NOMO-1 treated with dmso at 0.1 percent for 144 hours (cell line): ENCODE measurements around the gene PCDH19.
"Not testable (repeated sequence)": the region's sequence is repeated elsewhere in the genome, so short reads cannot be mapped to it uniquely, and the experiment has no call there.

Experiments used
- DNase-seq: peaks from one replicate; lab custom pipeline; 2025; ENCODE audit not compliant: unreplicated experiment; lab: John Stamatoyannopoulos, UW

PCDH19 gene, protein sequence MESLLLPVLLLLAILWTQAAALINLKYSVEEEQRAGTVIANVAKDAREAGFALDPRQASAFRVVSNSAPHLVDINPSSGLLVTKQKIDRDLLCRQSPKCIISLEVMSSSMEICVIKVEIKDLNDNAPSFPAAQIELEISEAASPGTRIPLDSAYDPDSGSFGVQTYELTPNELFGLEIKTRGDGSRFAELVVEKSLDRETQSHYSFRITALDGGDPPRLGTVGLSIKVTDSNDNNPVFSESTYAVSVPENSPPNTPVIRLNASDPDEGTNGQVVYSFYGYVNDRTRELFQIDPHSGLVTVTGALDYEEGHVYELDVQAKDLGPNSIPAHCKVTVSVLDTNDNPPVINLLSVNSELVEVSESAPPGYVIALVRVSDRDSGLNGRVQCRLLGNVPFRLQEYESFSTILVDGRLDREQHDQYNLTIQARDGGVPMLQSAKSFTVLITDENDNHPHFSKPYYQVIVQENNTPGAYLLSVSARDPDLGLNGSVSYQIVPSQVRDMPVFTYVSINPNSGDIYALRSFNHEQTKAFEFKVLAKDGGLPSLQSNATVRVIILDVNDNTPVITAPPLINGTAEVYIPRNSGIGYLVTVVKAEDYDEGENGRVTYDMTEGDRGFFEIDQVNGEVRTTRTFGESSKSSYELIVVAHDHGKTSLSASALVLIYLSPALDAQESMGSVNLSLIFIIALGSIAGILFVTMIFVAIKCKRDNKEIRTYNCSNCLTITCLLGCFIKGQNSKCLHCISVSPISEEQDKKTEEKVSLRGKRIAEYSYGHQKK (N-terminal part only)

DNA sequence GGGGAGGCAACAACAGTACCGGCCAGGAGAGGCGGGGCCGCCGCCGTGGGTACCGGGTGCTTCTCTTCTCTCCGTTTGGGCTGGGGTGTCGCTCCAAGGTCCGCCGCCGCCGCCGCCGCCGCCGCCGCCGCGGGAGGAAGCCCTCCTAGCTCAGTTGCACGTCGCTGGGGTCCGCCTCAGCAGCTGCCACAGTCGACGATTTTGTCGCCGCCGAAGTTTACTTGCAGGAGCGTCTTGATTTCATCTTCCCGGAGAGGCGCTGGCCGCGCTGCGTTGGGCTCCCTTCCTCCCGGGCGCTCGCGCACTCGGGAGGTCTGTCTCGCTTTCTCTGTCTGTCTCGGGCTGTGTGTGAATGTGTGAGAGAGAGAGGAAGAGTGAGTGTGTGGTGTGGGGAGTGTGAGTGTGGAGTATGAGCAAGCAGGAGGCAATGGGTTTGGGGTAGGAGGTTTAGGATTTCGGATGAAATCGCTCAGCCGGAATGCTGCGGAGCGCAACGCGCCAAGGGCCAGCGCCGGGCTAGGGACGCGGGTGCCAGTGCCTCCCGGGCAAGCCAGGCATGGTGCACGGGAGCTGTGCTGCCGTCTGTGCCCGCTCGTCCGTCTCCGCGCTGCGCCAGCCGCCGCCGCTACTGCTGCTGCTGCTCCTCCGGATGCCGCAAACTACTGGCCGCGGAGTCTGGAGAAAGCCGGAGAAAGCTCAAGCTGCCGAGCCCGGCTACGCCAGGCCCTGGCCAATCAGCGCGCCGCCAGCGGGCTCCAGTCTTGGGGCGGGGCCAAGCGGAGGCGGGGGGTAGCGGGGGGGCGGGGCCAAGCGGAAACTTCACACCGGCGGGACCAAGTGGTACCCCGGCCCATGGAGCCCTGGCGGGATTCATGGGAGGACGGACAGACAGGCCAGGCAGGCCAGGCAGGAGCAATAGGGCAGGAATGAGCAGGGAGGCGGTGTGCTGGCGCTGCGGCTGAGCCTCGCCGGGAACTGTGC, at the start of gene PCDH19:
Gene PCDH19 (minus strand): TSS at position 664 of the 981 bp plus-strand sequence. CDS start 1,676 bp downstream, outside the sequence.
- DNase-seq = no peak

DNA sequence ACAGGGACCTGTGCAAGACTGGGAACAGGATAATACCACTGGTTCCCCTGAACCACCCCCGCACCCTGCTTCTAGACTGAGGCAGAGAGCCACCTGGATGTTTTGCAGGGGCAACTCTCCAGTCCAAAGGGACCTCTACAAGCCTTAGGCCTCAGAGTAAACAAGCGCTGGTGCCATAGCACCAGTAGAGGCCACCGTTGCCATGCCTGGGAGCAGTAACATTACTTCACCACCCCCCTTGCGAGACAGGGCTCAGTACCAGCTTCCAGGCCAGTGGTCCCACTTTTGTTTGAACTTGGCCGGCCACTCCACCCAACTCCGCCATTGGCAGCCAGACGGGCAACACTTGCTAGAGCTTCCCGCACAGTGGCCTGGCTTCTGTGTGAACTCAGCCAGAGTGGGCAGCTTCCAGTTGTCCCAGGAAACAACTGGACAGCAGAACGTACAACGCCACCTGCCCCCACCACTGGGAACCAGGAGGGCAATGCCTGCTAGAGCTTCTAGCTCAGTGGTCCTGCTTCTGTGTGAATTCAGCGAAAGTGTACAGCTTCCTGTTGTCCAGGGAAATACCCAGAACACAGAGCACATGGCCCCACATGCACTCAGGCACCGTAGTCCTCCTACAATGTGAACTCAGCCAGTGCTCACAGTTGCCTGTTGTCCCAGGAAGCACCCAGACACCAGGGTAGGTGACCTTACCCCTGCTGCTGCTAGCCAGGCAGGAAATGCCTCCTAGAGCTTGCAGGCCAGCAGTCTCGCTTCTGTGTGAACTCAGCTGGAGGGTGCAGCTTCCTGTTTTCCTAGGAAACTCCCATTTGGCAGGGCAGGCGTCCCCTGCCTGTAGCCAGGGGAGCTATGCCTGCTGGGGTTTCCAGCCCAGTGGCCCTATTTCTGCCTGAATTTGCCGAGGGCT, 39.9 kb upstream of the PCDH19 start:
- DNase-seq = no peak

DNA sequence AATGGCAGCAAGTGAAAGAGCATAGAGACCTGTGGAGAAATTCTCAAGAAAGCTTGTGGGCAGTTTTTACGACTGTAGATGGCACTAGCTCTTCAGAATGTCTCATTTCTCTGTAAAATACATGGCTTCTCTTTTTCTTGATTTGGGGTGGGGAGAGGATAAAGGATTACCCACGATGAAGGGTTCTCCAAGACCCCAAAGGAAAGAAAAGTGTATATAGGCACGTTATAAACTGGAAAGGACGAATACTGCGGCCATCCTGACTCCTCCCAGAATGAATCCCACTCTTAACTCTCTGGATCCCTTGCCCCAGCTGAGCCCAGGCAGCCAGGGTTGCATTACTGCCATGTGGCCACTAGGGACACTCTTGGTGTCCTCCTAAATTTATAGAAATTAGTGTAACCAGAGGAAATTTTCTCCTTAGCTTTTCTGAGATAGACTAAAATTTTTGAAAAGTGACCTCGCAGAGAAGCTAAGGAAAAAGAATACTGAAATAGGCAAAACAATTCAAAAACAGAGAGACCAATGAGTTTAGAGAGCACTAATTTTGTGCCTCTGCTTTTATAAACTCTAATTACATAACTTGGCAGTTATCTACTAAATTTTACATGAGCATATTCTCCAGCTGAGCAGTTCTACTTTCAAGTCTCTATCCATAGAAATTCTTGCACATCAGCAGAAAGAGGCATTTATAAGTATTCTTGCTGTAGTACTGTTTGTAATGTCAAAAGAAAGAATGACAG, 37.8 kb upstream of the PCDH19 start:
- no peak for DNase-seq

DNA sequence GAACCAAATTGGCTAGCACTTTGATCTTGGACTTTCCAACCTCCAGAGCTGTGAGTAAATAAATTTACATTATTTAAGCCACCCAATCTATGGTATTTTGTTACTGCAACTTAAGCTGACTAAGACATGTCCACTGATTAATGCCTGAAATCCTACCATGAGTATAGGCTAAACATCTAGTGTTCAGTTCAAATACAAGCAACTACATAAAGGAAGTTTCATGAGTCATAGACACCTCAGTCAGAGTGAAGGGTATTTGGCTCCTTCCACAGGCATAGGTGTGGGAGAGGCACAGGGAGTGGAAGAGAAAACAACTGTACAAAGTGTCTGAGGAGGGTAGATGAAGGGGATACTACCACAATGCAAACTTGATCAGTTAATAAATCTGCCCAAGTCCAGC, 35.5 kb upstream of the PCDH19 start:
- DNase-seq = no peak

DNA sequence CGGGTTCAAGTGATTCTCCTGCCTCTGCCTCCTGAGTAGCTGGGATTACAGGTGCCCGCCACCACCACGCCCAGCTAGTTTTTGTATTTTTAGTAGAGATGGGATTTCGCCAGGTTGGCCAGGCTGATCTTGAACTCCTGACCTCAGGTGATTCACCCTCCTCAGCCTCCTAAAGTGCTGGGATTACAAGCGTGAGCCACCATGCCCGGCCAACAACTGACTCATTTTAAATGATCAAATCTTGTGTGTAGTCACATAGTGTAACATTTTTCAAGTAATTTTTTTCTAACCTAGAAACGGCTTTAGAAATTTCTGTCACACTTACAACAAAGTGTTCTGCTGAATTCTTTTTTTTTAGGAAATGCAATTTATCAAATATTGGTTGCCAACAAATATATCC, 31.2 kb upstream of the PCDH19 start:
- DNase-seq = not testable (repeated sequence)

DNA sequence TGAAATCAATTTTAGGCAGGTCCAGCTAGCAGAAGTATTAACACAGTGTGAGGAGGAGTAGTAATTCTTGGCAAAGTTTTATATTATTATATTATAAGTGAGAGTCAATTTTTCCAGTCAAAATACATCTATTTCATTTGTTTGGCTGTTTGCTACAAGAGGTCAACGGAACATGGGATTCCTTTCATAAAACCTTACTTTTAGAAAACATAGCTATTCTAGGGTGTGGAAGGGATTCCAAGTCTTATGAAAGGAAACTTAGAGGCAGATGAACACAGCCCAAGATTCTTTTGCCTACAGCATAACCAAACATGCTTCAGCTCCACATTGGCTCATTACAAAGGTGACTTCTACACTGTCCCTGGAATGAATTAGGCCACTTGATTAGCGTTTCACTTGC, 29.9 kb upstream of the PCDH19 start:
- no peak for DNase-seq

DNA sequence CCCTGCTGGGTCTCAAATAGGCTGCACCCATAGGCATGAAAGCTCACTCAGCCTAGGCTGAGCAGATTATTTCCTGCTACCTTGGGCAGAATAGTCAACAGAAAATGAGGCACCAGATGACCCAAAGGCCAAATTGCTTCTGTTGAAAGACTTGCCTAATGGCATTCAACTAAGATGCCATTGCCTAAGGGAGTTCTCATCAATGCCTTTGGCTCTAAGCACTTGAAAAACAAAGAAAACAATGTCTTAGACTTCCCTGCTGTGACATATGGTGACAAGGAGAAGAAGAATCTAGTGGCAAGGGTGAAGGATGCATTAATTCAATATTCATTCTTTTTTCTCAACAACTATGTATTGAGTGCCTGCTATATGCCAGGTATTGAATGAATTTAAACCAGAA, 25.7 kb upstream of the PCDH19 start:
- no peak for DNase-seq

DNA sequence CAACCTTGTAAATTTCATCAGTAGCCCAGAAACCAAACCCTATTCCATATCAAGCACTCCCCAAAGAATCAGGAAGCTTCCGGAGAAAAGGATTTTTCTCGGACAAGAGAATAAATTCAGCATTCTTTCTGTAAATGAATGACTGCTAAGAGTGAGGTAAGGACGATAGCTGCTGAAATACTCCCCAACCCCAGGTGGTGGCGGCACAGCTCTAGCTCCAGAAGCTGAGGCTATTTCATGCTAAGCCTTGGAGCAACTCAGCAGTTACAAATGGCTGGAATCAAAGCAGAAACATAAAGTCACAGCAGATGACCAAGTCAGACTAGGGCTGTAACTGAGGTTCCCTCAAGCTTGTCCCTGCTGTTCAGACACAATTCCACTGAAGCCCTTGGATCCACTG, 13.9 kb upstream of the PCDH19 start:
- DNase-seq = no peak

DNA sequence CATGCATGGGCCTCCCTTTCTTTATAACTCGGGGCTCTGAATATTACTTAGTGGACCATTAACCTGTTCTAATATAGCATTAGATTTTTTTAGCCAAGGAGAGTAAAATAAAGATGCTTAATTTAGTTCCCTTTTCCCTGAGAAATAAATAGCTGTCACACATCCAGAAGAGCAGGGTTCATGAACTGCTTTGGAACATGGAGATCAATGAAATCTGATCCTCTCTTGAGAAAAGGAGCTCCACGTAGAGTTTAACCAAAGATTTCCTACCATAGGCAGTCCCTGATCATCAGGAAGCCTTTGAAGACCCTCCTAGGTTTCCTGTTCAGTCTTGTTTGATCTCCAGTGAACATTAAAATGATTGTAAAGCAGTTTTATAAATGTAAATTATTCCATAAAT, 8.5 kb upstream of the PCDH19 start:
- DNase-seq = no peak

DNA sequence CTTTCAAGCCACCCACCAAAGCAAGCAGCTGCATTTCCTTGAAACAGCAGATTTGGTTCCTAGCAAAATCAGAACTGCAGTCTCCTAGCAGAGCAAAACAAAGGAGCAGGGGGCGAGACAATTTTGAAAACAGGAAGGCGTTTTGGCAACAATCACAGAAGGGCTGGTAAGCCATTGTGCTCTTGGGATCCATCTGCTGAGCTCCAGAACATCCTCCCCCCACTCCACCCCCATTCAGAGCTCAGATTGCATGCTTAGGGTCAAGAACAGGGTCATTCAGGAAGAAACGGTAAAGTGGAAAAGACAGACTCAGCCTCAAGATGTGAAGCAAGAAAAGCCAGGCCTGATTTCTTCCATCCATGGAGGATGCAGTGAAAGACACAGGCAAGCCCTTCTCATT, 7.6 kb upstream of the PCDH19 start:
- DNase-seq = no peak

DNA sequence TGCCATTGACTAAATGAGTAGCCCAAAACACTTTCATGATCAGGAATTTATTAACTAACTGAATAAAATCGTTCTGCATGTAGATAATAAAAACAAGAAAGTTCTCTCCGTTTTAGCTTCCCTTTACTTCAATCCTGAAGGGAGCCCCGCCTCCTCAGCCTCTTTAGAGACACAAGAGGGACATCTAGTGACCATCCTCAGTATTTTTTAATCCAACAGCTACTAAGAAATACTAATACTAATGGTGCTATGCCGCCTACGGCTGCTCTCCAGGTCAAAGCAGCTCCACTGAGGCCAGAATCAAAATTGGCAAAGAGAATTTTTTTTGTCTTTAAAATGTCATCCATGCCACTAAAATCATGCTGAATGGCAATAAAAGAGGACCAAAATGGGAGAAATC, 3.2 kb upstream of the PCDH19 start:
- DNase-seq = peak; percentile 1

DNA sequence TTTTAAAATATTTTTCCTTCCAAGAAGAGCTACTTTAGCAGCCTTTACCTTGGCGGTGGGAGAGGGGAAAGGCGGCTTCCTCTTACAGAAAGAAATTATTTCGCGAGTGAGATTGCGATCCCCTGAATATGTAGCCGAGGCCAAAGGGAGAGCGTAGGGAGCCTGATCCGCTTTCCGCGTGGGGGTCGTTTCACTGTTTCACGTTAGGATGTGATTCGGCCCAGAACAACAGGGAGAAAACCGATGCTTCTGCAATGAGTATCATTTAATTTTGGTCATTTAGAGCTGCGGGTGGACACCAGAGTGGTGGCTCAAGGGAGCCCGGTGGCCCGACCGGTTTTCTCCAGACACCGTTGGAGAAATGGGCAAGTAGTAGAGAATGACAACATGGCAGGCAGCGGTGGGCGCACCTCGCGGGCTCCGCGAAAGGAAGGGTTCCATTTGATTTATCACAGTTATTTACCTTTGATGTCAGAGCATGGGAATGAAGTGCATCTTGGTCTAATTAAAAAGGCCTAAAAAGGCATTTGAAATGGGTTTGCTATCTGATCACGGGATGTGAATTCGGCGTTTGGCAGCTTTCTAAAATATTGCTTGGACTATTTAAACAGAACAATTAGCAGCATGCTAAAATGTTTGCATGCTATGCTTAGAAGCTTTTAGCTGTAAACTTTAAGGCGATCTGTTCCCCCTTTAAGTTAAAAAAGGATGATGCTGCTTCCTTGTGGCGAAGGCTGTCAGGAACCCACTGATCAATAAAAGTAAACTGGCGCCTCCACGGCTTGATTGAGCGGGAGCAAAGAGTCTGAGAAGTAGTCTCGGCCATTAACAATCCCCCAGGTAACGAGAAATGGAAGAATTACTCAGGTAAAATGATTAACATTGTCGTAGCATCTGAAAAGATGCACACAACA, 2.0 kb upstream of the PCDH19 start:
- DNase-seq = no peak

DNA sequence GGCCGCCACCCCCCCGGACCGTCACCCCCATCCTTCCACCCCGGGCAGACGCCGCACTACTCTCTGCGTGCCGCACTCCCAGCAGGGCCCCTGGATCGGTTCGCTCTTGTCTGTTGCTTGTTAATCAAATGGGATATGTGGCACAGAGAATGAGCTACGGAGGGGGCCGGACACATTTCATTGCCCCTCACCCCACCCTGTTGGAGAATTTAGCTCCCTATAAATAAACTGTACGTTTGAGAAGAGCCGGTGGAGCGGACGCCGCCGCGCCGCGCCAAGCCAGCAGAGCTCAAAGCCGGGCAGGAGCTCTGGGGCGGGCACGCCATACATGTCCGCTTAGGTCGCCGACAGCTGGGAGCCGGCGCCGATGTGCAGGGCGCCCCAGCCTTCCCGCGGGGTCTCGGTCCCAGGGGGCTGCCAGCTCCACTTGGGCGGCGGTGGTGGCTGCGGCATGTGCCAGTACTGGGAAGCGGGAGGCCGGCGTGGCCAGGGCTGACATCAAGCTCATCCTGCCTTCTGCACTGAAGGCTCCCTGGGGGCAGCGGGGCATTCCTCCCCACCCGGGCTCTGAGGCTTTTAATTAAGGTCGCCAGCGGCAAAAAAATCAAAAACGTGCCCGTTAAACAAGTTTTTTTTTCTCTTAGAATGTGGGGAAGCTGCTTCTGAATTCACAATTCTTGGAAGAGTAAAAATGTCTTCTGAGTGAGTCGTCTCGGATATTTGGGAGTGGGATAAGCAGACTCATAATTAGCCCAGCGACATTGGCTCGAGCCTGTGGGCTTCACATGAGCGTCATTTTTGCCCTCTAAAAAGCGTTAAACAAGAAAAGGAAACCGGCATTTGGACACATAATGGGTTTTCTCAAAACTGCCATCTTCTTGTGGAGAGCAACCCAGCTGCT, 1.1 kb upstream of the PCDH19 start:
- no peak for DNase-seq

DNA sequence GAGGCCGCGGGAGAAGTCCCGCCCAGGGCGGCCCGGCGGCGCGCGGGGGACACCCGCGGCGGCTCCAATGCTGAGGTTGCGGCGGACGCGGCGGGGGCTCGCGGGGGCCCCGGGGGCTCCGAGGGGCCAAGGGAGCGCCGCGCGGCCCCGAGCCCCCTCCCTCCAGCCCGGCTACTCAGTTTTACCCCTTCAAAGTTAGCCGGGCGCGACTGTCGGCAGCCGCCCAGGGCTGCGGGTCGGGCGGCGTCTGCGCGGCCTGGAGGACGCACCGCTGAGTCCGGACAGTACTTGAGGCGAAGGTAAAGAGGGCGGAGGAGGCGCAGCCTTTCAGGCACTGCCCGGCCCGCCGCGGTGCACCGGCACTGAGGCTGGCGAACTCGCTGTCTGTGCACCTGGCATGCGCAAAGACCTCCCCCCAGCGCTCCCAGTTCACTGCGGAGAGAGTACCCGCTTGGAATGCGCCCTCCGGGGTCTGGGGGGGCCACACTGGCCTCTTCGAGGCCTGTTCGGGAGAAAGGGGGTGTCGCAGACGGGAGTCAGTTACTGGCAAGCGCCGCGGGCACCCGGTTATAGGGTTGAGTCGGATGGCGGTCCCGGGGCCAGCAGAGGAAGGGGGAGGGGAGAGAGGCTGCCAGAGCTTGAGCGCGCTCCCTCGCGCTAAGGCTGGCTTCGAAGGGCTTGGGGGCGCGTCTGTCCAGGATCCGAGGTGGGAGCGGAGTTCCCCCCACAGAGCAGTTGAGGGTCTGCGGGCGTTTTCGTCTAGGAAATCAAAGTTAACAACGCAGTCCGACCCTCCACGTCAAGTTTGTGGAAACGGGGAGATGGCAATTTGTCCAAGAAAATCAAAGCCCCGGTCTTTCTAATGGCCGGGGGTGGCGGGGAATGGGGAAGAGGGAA, 1.1 kb downstream of the PCDH19 start:
- DNase-seq = no peak

DNA sequence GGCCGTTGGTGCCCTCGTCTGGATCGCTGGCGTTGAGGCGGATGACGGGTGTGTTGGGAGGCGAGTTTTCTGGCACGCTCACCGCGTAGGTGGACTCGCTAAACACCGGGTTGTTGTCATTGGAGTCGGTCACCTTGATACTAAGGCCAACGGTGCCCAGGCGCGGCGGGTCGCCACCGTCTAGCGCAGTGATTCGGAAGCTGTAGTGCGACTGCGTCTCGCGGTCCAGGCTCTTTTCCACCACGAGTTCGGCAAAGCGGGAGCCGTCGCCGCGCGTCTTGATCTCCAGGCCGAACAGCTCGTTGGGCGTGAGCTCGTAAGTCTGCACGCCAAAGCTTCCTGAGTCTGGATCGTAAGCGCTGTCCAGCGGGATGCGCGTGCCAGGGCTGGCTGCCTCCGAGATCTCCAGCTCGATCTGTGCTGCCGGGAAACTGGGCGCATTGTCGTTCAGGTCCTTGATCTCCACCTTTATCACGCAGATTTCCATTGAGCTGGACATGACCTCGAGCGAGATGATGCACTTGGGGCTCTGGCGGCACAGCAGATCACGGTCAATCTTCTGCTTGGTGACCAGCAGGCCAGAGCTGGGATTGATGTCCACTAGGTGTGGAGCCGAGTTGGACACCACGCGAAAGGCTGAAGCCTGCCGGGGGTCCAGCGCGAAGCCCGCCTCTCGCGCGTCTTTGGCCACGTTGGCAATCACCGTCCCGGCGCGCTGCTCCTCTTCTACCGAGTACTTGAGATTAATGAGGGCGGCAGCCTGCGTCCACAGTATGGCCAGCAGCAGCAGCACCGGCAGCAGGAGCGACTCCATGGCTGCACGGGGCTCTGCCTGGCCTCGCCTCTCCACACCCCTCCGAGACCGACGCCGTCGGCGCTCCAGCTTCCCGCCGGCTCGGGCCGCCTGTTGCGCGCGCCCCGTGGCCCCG, 2.0 kb downstream of the PCDH19 start:
- DNase-seq = no peak
